ENCODE measurements around the gene PPP1R9A. TPM values are rescaled to one million over a fixed set of nuclear protein-coding genes. Genes with fewer than 3 reads are reported as not detected.

The PPP1R9A gene
- total and polyA plus RNA-seq, 10 of the 15 experiments (the other 5 are each of a cell fraction or from before 2014, with no cell fraction given) = 0.04 to 0.12 TPM; not detected in 8

- DNase-seq (ENCODE audit: low read depth, low spot score) = no peak
- WGBS (ENCODE audit: insufficient coverage, insufficient replicate concordance, low lambda C conversion rate, missing lambda C conversion rate) = 14% methylated on average over 2 of the region's 2 CpGs
- H3K79me2 ChIP-seq (ENCODE audit: control insufficient read depth, insufficient read depth, low read length) = no peaks in the 10 kb centered on the region
- no peaks in the 10 kb centered on the region for H3K4me1 ChIP-seq (ENCODE audit: control insufficient read depth, insufficient read depth, low read length)
- no TSS peak for BruUV-seq (replicated peaks)
- no peak overlapping the region for H3K4me2 ChIP-seq (ENCODE audit: control insufficient read depth, insufficient read depth)
- H4K20me1 ChIP-seq (ENCODE audit: control insufficient read depth, insufficient read depth) = no peaks in the 10 kb centered on the region
- POLR2A ChIA-PET = no interaction called here
- H3K36me3 ChIP-seq (ENCODE audit: control insufficient read depth in 2 of 2, insufficient read depth in 2 of 2, low read length in 1 of 2) = no peaks in the 10 kb centered on the region
- ATAC-seq = no peak
- TF ChIP-seq, protein P1, sequence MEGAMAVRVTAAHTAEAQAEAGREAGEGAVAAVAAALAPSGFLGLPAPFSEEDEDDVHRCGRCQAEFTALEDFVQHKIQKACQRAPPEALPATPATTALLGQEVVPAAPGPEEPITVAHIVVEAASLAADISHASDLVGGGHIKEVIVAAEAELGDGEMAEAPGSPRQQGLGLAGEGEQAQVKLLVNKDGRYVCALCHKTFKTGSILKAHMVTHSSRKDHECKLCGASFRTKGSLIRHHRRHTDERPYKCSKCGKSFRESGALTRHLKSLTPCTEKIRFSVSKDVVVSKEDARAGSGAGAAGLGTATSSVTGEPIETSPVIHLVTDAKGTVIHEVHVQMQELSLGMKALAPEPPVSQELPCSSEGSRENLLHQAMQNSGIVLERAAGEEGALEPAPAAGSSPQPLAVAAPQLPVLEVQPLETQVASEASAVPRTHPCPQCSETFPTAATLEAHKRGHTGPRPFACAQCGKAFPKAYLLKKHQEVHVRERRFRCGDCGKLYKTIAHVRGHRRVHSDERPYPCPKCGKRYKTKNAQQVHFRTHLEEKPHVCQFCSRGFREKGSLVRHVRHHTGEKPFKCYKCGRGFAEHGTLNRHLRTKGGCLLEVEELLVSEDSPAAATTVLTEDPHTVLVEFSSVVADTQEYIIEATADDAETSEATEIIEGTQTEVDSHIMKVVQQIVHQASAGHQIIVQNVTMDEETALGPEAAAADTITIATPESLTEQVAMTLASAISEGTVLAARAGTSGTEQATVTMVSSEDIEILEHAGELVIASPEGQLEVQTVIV (IDR thresholded peaks at IDR 0.05; ENCODE audit: borderline replicate concordance, partially characterized antibody) = no peak
- no peak for TF ChIP-seq ZNF207 (IDR thresholded peaks at IDR 0.05; ENCODE audit: borderline replicate concordance)
- no peak for TF ChIP-seq MXI1 (IDR thresholded peaks at IDR 0.05; ENCODE audit: low read depth, low read length)
- TF ChIP-seq HCFC1 (IDR thresholded peaks at IDR 0.05; ENCODE audit: low read length) = no peak
- TF ChIP-seq SUZ12 (IDR thresholded peaks at IDR 0.05; ENCODE audit: unreplicated experiment) = no peak
- TF ChIP-seq NR2C1 (IDR thresholded peaks at IDR 0.05) = no peak
- H3K9me3 ChIP-seq (replicated peaks; ENCODE audit: control insufficient read depth, insufficient read depth, low read length) = no peaks in the 10 kb centered on the region
- SMC1A ChIA-PET (ENCODE audit: uncharacterized antibody, unreplicated experiment) = interaction anchor here (0.7 to 1.5 kb wide), 3 partner anchors 10 to 214 kb away, joined by 4 to 5 read pairs (median 5); no protein-coding TSS in a partner anchor
- intact Hi-C loops (cut with micrococcal nuclease; ENCODE audit: unreplicated experiment) = no loop called here
- RAD21 ChIA-PET (ENCODE audit: unreplicated experiment) = no interaction called here
- H3K27ac ChIP-seq (ENCODE audit: control insufficient read depth, insufficient read depth) = no peak overlapping the region
- no peak overlapping the region for H3K9ac ChIP-seq (ENCODE audit: control insufficient read depth, insufficient read depth, low read length)
- FAIRE-seq = no peak
- in situ Hi-C loops (cut with MboI) = no loop called here
- H2AFZ ChIP-seq (ENCODE audit: control insufficient read depth, low read depth, low read length) = no peak overlapping the region
- H3K4me3 ChIP-seq = no peak overlapping the region
- CTCF ChIA-PET = interaction anchor here (1.6 to 2.7 kb wide), 2 partner anchors 16 to 214 kb away, joined by 6 to 9 read pairs; no protein-coding TSS in a partner anchor
- H3K27me3 ChIP-seq (replicated peaks in 1 of 2; ENCODE audit: control insufficient read depth in 2 of 2, insufficient read depth in 2 of 2, low read length in 1 of 2) = no peaks in the 10 kb centered on the region
Measured at GRCh38 chr7:95262875-95263274, 355.5 kb downstream of the PPP1R9A start.

All from GM12878 (cell line).